KMS-11 (cell line): Measurements from ENCODE around the gene CRYGA.

Experiments
- H2AFZ ChIP-seq: fragments of 200-600 bp; sonication (generic); 2 replicates; pipeline ENCODE4 v1.6.1; 2016; ENCODE audit warnings: antibody characterized with exemption, mixed run types, low read depth
- H3K27ac ChIP-seq: fragments of 200-600 bp; sonication (generic); 2 replicates; pipeline ENCODE4 v1.6.1; 2016; ENCODE audit warnings: mild to moderate bottlenecking, mixed run types
- H3K27me3 ChIP-seq: fragments of 200-600 bp; sonication (generic); 2 replicates; pipeline ENCODE4 v1.6.1; 2017; ENCODE audit warnings: mild to moderate bottlenecking, low read depth, mixed run types, moderate library complexity; ENCODE audit not compliant: insufficient read depth
- H3K36me3 ChIP-seq: fragments of 200-600 bp; sonication (generic); 2 replicates; pipeline ENCODE4 v1.6.1; 2017; ENCODE audit warnings: mild to moderate bottlenecking, mixed run types; ENCODE audit not compliant: insufficient read depth
- H3K4me1 ChIP-seq: fragments of 200-600 bp; sonication (generic); 2 replicates; pipeline ENCODE4 v1.6.1; 2016; ENCODE audit warnings: mild to moderate bottlenecking, low read depth, mixed run types; ENCODE audit not compliant: poor library complexity, severe bottlenecking
- H3K4me2 ChIP-seq: fragments of 200-600 bp; sonication (generic); 2 replicates; pipeline ENCODE4 v1.7.0; 2016; ENCODE audit warnings: mild to moderate bottlenecking, mixed run types
- H3K4me3 ChIP-seq: fragments of 200-600 bp; sonication (generic); IDR thresholded peaks from 2 replicates; pipeline ENCODE4 v1.6.1; 2017; ENCODE audit warnings: low read depth, low read length, mixed read lengths; ENCODE audit not compliant: insufficient read depth
- H3K79me2 ChIP-seq: fragments of 200-600 bp; sonication (generic); 2 replicates; pipeline ENCODE4 v1.6.1; 2016; ENCODE audit warnings: low read depth, mixed run types; ENCODE audit not compliant: insufficient read depth
- H3K9ac ChIP-seq: fragments of 200-600 bp; sonication (generic); 2 replicates; pipeline ENCODE4 v1.6.1; 2016; ENCODE audit warnings: mild to moderate bottlenecking, mixed run types
- H4K20me1 ChIP-seq: fragments of 200-600 bp; sonication (generic); 2 replicates; pipeline ENCODE4 v1.6.1; 2016; ENCODE audit warnings: mild to moderate bottlenecking, mixed run types; ENCODE audit not compliant: insufficient read depth
- TF ChIP-seq, protein P1 (sequence below): fragments of 200-600 bp; sonication (generic); conservative IDR thresholded peaks from 2 replicates; pipeline ENCODE4 v1.6.1; 2017; ENCODE audit warnings: low read depth, mild to moderate bottlenecking, antibody characterized with exemption, low read length, moderate library complexity, mixed read lengths

The CRYGA gene

GRCh38 chr2:208134928-208135586 lies 28.3 kb downstream of the CRYGA start:
- Histone ChIP-seq H3K4me3 (no peak overlapping the region), H3K27me3 (no peaks in the 10 kb centered on the region), H3K79me2 (no peaks in the 10 kb centered on the region), H3K9ac (no peak overlapping the region), H3K4me1 (no peaks in the 10 kb centered on the region), H4K20me1 (no peaks in the 10 kb centered on the region), H3K4me2 (no peak overlapping the region), H2AFZ (no peak overlapping the region), H3K27ac (no peak overlapping the region), H3K36me3 (no peaks in the 10 kb centered on the region)
- TF ChIP-seq, protein P1, sequence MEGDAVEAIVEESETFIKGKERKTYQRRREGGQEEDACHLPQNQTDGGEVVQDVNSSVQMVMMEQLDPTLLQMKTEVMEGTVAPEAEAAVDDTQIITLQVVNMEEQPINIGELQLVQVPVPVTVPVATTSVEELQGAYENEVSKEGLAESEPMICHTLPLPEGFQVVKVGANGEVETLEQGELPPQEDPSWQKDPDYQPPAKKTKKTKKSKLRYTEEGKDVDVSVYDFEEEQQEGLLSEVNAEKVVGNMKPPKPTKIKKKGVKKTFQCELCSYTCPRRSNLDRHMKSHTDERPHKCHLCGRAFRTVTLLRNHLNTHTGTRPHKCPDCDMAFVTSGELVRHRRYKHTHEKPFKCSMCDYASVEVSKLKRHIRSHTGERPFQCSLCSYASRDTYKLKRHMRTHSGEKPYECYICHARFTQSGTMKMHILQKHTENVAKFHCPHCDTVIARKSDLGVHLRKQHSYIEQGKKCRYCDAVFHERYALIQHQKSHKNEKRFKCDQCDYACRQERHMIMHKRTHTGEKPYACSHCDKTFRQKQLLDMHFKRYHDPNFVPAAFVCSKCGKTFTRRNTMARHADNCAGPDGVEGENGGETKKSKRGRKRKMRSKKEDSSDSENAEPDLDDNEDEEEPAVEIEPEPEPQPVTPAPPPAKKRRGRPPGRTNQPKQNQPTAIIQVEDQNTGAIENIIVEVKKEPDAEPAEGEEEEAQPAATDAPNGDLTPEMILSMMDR: no peak

- Histone ChIP-seq H3K4me2 (no peak overlapping the region), H3K9ac (no peak overlapping the region), H3K36me3 (no peaks in the 10 kb centered on the region), H3K4me1 (no peaks in the 10 kb centered on the region), H3K79me2 (no peaks in the 10 kb centered on the region), H4K20me1 (no peaks in the 10 kb centered on the region), H3K27ac (no peak overlapping the region), H2AFZ (no peak overlapping the region), H3K4me3 (no peak overlapping the region), H3K27me3 (no peaks in the 10 kb centered on the region)
- TF ChIP-seq, protein P1: no peak
These were observed 32.7 kb downstream of the CRYGA start for GRCh38 chr2:208130712-208131110.

GRCh38 chr2:208129744-208130711 lies 33.4 kb downstream of the CRYGA start, which contains the start of gene CRYGC:
CRYGC (minus strand) TSS chr2:208129828; CDS start chr2:208129792, 36 bp downstream.
- Histone ChIP-seq H3K4me2 (no peak within 1 kb of the TSS), H3K27me3 (no peaks in the 10 kb centered on the region), H3K9ac (no peak within 1 kb of the TSS), H3K79me2 (no peaks in the 10 kb centered on the region), H4K20me1 (no peaks in the 10 kb centered on the region), H3K4me1 (no peaks in the 10 kb centered on the region), H3K4me3 (no peak within 1 kb of the TSS), H3K27ac (no peak within 1 kb of the TSS), H3K36me3 (no peaks in the 10 kb centered on the region), H2AFZ (no peak within 1 kb of the TSS)
- TF ChIP-seq, protein P1: no peak

GRCh38 chr2:208128136-208128535 lies 35.3 kb downstream of the CRYGA start:
- Histone ChIP-seq H3K4me3 (no peak overlapping the region), H4K20me1 (no peaks in the 10 kb centered on the region), H3K27me3 (no peaks in the 10 kb centered on the region), H3K27ac (no peak overlapping the region), H2AFZ (no peak overlapping the region), H3K9ac (no peak overlapping the region), H3K79me2 (no peaks in the 10 kb centered on the region), H3K4me1 (no peaks in the 10 kb centered on the region), H3K4me2 (no peak overlapping the region), H3K36me3 (no peaks in the 10 kb centered on the region)
- TF ChIP-seq, protein P1: no peak
